Activated CD8-positive, alpha-beta memory T cell treated with anti-CD3 and anti-CD28 coated beads for 24 hours (primary cell): ENCODE results near the gene SMIM36.
"Not testable (repeated sequence)": the region's sequence is repeated elsewhere in the genome, so short reads cannot be mapped to it uniquely, and the experiment has no call there.

Experiments
- DNase-seq: peaks from one replicate; pipeline ENCODE4 v3.0.0-alpha.2; 2020

Gene SMIM36

DNA sequence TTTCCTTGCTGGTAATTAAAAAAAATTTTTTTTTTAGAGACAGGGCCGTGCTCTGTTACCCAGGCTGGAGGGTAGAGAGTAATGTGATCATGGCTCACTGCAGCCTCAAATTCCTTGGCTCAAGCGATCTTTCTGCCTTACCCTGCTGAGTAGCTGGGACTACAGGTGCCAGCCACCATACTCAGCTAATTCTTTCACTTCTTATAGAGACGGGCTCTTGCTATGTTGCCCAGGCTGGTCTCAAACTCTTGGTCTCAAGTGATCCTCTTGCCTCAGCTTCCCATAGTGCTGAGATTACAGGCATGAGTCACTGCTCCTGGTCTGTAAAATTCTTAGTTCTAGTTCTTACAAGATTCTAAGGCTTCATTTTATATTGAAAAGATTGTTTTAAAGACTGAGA is 11.1 kb downstream of the SMIM36 start:
- no peak for DNase-seq

DNA sequence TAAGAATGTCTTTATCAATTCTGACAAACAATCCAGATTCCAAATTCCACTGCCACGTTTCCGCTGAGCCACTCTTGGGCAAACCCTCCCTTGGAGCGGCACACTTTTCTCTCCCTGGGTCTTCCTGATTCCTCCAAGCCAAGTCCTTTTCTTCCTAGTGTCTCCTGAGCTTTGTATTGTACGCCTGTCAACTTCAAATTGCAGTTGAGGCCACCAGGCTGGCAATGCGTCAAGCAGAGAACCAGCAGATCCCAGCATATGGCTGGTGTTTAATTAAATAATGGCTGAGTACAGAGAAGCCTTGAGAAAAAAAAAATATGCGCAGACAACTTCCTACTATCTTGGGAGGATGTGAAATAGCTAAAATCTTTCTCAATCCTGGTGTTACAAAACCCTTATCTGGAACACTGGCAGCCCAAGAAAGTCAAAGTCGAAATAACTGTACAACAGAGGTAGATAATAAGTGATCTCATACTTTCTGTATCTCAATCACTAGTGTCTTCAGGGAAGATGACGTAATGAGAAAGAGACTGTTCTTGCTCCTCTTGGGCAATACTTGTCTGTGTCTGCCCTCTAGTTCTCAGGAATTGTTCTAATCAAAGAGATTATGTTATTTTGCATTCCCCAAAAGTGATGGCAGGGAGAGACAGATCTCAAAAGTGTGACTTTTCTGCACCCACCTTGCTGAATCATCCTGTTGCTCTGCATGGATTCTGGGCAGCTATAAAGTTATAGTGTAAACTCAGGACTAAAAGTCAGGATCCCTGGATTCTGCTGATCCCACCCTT is 15.0 kb downstream of the SMIM36 start:
- no peak for DNase-seq

DNA sequence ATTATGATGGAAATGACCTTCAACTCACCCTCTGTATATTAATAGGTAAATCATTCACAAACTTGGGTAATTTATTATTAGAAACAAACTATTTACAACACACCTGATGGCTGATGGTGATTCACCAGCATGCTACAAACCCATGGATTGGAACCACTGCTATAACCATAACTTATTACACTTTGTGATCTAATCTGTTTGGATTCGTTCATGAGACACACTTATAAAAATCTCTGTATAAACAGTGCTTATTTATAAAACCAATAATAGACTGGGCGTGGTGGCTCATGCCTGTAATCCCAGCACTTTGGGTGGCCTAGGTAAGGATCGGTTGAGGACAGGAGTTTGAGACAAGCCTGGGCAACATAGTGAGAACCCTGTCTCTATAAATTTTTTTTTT is 16.0 kb downstream of the SMIM36 start:
- no peak for DNase-seq

DNA sequence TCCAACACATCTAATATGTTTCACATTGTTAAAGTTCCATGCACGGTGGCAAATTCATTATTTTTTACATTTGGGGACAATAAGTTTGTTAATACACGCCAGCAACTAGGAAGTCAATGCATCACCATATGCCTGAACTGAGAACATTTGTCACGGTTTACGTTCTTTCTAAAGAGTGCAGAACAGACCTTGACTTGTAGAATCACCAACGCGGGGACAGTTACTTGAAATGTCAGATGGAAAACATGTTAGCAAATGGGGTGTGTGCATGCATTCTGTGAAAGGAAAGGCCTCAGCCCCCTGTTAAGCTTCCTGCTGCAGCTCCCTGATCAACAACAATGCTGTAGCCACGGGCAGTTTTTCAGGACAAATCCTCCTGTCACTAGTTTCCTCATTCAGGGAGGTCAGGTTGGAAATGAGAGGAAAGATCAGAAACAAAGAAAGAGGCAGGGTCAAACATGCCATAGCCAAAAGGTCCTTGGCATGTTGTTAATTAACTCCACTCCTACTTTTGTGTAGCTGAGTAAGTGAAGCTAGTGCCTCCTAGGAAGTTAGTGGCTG is 18.4 kb downstream of the SMIM36 start:
- no peak for DNase-seq

DNA sequence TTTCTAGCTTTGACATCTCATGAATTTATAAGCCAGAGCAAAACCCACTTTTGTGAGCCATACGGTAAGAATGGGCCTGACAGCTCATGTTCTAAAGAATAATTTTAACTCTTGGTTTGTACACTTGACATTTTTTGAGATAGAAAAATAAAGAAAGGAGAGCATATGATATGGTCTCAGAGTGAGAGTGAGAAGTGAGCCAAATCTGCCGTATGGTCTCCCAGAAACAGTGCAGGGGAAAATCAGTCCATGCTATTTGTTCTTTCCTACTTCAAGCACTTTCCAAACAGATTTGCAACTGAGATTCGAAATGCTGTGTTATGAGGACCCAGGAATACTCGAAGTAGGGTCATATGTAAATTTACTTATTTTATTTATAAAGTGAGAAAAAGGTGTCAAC is 20.9 kb downstream of the SMIM36 start:
- no peak for DNase-seq

DNA sequence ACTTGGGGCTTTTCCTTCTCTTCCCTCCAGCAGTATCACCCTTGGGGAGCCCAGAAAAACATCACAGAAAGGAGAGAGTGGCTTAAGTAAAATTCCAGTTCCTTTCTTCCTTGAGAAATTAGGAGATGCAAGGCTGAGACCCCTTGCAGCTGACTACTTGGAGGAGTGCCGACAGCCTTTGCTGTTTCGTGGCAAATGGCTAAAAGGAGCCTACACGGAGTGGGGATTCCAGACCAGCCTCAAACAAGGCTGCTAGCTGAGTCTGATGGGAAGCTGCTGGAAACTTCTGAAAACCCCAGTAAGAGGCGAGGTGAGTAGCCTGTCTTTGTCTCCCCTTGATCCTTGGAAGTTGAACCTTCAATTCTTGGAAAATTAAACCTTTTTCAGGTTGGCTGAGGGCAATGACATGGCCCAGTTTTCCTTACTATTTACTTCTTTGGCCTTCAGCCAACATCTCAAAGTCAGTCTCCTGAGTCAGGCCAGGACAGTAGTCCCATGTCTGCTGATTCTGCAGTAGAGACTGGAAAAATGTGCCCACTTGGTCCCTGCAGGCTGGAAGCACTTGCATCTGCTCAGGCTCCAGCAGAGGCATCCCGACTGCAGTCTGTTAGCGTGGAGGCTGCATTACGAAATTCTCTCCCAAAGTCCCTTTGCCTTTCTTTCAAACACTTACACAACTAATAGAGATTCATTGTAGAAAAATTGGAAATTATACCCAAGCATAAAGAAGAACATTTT is 23.4 kb downstream of the SMIM36 start:
- no peak for DNase-seq

DNA sequence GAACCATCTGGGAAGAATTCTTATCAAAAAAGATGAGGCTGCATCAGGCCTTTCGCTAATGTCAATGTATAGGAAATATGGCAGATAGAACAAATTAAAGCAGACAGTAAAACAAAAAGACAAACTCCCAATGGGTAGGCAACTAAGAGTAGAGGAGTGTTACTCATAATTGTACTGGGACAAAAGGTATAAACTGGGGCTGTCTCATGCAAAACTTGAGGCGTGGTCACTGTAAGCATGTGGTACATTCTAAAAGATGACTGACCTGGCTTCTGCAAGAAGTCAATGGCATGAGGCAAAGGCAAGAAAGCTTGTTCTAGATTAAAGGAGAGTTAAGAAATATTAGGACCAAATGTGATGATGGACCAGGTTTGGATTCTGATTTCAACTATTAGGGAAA is 26.7 kb downstream of the SMIM36 start:
- no peak for DNase-seq

DNA sequence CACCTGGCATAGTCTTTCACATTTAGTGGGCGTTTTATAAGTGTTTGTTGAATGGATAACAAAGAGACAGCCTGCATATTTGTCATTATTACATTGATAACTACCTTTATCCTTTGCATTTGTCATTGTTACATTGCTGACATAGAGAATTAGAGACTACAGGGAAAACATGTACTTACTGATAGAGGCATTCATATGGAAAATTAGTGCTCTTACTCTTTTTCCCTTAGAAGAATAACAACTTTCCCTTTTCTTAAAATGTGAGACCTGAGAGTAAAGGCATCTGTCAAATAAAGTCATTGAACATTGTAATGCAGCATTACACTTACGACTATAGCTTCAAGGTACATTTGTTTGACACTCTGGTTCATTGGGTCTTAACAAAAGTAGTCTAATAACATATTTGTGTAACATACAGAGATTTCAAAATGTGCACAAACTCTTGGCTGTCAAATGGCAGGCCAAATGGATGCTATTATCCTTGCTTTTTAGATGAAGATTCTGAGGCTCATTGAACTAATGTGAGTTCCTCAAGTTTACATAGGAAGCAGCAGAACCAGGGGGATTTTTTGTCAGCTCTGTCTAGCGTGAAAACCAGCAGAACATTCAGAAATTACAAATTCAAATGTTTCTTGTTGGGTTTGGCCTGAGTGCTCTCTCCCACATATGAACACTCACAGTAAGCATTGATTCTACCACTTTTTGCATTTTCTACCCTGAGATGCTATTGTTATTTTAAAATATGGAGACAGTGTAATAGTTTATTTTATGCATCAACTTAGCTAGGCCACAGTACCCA is 28.5 kb downstream of the SMIM36 start:
- no peak for DNase-seq

DNA sequence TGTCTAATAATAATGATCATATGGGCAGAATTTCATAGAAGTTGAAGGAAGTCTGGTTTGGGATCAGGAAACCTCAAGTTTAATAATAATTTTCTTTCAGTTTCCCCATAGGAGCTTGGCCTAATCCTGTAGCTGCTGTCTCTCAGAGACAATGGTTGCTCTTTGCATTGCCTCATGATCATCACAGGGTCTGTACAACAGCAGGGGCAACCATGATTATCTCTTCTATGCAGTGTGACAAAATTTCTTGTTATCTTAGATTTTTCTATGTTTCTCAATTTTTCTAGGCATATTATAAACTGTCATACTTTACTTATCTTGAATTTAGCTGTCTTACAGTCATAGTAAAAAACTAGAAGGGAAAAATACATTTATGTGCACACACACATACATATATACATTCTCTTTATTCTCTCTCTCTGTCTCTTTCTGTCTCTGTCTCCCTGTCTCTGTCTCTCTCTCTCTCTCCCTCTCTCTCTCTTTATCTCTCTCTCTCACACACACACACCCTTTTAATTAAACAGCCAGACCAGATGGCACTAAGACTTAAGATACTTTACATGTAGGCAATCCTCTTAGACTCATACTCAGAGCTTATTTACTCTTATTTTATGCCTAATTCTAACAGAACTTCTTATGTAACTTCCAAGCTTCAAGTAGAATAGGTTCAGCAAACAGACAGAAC is 30.5 kb downstream of the SMIM36 start:
- no peak for DNase-seq

DNA sequence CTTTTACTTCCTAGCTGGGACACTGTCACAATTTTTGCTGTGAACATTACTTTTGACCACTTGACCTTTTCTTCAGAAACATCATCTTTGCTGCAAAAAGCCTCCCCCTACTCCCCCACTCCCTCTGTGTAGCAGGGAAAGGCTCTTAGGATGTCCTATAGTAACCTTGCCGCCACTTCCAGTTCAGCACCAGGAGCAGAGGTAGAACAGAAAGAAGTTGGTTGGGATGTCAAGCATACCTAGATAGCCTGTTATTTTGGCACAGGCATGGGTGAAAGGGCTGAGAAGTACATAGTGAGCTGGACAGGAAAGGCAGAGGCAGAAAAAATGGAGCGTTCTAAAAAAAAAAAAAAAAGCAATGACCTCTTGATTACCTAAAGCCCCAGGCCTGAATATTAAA is 31.3 kb downstream of the SMIM36 start:
- no peak for DNase-seq

DNA sequence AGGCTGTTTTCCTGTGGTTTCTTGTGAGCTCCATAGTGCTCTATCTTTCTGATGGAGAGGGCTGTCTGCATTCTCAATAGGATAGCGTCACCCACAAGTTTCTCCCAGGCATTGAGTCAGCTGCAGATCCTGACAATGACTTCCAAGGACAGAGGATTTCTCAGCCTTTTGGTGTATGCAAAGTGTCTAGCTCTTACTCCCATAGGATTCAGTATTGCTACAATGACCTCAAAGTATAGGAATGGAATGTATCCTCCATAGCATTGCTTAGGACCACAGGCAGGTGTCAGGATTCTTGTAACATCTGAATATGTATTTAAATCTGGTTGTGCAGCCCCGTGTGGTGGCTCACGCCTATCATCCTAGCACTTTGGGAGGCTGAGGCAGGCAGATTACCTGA is 32.3 kb downstream of the SMIM36 start:
- no peak for DNase-seq

DNA sequence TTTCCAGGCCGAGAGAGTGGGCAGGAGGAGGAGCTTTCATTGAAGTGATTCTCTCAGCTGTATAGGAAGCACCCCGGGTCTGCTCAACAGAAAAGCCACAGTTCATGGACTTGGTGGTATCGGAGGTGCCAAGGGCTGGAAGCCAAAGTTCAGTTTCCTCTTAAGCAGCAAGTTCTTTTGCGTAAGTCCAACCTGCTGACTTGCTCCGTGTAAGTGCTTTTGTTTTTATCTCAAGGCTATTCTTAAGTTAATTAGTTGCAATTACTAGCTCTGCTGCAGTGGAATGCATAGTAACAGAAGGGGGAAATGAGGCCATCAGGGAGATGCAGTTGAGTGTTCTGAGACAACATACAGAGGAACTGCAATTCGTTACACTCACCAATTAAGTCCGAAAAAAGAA is 44.6 kb downstream of the SMIM36 start:
- no peak for DNase-seq

DNA sequence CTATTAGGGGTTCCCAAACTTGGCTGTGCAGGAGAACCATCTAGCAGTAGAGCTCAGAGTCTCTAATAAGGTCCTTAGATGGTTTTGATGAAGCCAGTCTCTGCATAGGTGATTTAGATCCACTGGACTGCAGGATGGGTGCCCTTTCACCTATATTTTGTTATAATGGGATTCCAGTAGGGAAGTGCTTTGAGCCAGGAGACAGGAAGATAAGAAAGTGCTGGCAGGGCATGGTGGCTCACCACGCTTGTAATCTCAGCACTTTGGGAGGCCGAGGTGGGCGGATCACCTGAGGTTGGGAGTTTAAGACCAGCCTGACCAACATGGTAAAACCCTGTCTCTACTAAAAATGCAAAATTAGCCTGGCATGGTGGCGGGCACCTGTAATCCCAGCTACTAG is 45.5 kb downstream of the SMIM36 start:
- not testable (repeated sequence) for DNase-seq

DNA sequence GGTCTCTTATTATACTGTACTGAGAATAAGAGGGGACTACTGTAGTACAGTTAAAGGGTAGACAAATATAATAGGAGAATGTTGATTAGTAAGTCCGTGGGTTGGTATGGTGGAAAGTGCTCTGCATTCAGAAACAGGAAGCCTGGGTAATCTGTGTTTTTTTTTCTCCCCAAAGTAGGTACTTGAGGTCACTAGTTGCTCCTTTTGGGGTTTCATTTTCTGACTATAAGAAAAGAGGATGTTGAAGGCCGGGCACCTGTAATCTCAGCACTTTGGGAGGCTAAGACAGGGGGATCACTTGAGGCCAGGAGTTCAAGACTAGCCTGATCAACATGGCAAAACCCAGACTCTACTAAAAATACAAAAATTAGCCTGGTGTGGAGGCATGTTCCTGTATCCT is 47.7 kb downstream of the SMIM36 start:
- DNase-seq: no peak

DNA sequence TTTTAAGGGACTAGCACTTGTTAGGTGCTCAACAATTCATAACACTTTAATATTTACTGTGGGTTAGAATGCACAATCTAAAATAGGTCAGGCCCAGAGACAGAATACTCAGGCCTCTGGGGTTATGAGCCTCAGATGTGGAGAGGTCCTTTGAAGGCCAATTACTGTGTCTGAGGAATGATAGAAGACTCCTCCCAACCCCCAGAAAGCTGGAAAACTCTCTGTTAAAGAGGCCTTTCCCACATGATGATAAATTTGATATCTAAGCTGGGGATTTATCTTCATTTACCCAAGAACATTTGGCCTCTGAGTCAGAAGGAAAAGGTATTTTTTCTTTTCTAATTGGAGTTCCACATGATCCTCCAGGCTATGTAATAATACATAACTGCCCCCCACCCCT is 48.5 kb downstream of the SMIM36 start:
- no peak for DNase-seq

DNA sequence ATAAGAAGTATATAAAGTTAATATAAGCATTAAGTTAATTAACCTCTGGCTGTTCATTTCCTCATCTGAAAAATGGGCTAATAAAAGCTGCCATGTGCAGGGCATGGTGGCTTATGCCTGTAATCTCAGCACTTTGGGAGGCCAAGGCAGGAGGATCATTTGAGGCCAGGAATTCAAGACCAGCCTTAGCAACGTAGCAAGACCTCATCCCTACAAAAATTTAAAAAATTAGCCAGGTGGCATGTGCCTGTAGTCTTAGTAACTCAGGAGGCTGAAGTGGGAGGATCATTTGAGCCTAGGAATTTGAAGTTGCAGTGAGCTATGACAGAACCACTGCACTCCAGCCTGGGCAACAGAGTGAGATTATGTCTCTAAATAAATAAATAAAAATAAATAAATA is 49.0 kb downstream of the SMIM36 start:
- DNase-seq: no peak

DNA sequence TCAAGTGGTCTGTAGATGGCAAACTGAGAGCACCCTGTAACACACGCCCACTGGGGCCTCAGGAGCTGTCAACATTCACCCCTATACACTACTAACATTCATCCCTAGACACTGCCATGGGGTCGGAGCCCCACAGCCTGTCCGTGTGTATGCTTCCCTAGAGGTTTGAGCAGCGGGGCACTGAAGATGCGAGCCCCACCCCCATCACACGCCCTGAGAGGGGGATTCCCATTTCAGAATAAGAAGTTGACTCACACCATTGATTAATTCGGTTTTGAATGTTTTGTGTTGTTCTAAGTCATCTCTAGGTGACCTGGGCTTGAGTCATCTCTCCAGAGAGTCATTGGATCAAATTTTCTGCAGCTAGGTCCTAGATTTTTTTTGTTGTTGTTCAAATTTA is 52.3 kb downstream of the SMIM36 start:
- DNase-seq: peak; percentile 70

DNA sequence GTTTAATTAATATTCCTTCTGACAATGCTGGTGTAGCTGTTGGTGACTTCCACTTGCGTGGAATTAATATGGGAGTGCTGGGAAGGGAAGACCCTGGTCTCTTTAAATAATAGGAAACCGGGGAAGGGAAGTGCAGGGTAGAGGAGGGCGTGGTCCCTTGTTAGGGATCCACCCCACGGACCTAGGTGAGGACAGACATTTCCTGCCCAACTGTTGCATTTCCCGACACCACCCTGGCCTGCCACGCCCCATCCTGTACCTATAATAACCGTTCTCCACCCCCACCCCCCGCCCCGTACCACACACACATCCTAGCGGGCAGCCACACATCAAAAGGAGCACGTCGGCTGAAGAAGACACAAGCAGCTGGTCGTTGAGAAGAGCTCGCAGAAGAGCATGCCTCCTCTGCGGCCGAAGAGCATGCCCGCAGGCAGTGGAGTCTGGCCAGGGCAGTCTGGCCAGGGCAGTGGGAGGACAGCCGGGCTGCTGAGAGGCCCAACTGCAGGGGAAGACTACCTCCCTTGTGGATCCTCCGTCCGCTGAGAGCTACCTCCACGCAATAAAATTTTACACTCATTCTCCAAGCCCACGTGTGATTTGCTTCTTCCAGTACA is 52.9 kb downstream of the SMIM36 start:
- no peak for DNase-seq

DNA sequence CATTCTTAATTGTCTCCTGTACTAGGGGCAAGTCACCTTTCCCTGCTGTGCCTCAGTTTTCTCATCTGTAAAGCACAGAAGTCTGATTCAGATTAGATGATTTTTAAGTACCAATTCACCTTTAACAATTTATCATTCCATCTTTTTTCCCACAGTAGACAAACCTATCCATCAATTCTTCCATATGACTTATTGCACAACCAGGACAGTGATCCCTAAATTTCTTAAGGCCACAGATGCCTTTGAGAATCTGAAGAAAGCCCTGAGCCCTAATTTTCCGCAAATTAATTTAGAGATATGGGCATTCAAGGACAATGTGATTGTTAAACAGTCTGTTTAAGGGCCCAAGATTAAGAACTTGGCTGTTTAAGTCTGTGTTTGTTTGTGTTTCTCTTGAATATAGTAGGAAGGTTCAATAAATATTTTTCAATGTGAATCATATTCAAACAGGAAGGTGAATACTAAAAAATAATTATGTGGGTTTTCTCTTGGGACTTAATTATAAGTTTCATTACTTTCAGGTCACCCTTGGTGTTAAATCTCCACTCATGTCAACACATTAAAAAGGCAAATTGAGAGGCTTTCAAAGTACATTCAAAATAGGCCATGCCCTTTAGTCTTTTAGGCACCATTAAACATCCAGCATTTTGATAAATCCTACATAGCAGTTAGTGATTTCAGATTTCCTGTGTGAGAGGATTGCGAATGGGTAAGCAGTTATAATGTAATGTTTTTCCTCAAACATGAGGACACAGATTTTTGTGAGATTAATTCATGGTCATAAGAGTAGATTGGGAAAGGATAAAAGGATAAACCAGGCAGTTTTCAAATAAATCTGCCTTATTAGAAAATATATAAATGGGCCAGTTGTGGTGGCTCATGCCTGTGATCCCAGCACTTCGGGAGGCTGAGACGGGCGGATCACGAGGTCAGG is 54.7 kb downstream of the SMIM36 start:
- DNase-seq: no peak

DNA sequence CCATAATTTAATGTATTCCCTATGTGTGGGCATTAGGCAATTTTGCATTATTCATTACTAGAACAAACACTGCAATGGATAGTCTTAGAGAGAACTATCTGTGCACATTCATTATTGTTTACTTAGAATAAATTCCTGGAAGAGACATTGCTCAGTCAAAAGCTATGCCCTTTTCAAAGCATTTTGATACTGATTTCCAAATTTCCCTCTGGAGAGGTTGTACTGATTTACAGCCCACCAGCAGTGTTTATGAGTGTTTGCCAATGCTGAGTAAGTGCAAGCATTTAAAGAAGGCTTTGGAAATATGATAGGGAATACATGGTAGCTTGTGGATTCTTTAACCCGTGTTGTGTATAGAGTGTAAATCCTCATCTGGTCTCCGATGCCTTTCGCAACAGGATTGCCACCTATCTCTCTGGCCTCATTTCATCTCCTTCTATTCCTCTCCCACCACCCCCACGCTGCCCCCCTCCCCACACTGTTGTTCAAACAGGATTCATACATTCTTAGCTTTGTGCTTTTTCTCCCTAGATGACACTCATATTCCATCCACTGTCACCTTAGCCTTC is 56.3 kb downstream of the SMIM36 start:
- no peak for DNase-seq
